GM12891 (cell line): ENCODE data around the gene NFX1.
"Not testable (repeated sequence)": the region's sequence is repeated elsewhere in the genome, so short reads cannot be mapped to it uniquely, and the experiment has no call there.

Experiments used
- PAX5 ChIP-seq: IDR thresholded peaks from 2 replicates; pipeline ENCODE4 v1.6.1; 2011; ENCODE audit warnings: low read length, moderate library complexity, mild to moderate bottlenecking; ENCODE audit not compliant: insufficient read depth, severe bottlenecking
- POLR2A ChIP-seq: IDR thresholded peaks from 2 replicates; pipeline ENCODE4 v1.6.1; 2011; ENCODE audit warnings: low read depth, low read length, control low read depth
- POLR2AphosphoS5 ChIP-seq: IDR thresholded peaks from 2 replicates; pipeline ENCODE4 v1.6.1; 2011; ENCODE audit warnings: low read depth, low read length, control low read depth
- POU2F2 ChIP-seq: IDR thresholded peaks from 2 replicates; pipeline ENCODE4 v1.6.1; 2011; ENCODE audit warnings: low read depth, mild to moderate bottlenecking, control low read depth, low read length, moderate library complexity
- SPI1 ChIP-seq: IDR thresholded peaks from 2 replicates; pipeline ENCODE4 v1.6.1; 2011; ENCODE audit warnings: low read depth, low read length, control low read depth
- TAF1 ChIP-seq: IDR thresholded peaks from 2 replicates; pipeline ENCODE4 v1.6.1; 2011; ENCODE audit warnings: low read depth, low read length, control low read depth

- not testable (repeated sequence) for TF ChIP-seq POLR2AphosphoS5, POLR2A, TAF1, PAX5, POU2F2, SPI1
Measured at GRCh38 chr9:33402371-33402770, 112.1 kb downstream of the NFX1 start, which contains the start of gene AQP7.
